Aorta (tissue), 5 donors: ENCODE measurements around the gene TVP23A. TPM values are rescaled to one million over a fixed set of nuclear protein-coding genes. Genes with fewer than 3 reads are reported as not detected.
A peak's percentile ranks its signal among the peaks of the same experiment; 100 is the strongest.
"Not testable (repeated sequence)": the region's sequence is repeated elsewhere in the genome, so short reads cannot be mapped to it uniquely, and the experiment has no call there.

Experiments used
- ATAC-seq: fragments of 200-7000 bp; cut with Tn5 transposase; one replicate; pipeline ENCODE4 v1.9.1; 2022; ENCODE audit warnings: moderate library complexity; ENCODE audit not compliant: low FRiP score
- DNase-seq, 2 donors: peaks; one replicate each; pipeline ENCODE4 v3.0.0-alpha.2; 2020
- H3K27ac ChIP-seq, 2 donors: one replicate each; pipeline ENCODE4 v1.5.1; 2013; ENCODE audit warnings: low read length in 2 of 2, mild to moderate bottlenecking in 2 of 2, moderate library complexity in 2 of 2, control low read depth in 1 of 2, inconsistent platforms in 1 of 2, low read depth in 1 of 2
- H3K27me3 ChIP-seq, 2 donors: one replicate each; pipeline ENCODE4 v1.6.1; 2013; ENCODE audit warnings: control low read depth in 1 of 2, low read length in 1 of 2, mild to moderate bottlenecking in 1 of 2, moderate library complexity in 1 of 2; ENCODE audit not compliant: insufficient read depth in 2 of 2, control insufficient read depth in 1 of 2
- H3K36me3 ChIP-seq, 2 donors: one replicate each; pipeline ENCODE4 v1.6.1; 2013; ENCODE audit warnings: control low read depth in 1 of 2, low read length in 1 of 2, mild to moderate bottlenecking in 1 of 2; ENCODE audit not compliant: insufficient read depth in 2 of 2, control insufficient read depth in 1 of 2
- H3K4me1 ChIP-seq, 2 donors: one replicate each; pipeline ENCODE4 v1.6.1; 2013; ENCODE audit warnings: low read length in 2 of 2, control low read depth in 1 of 2, mild to moderate bottlenecking in 1 of 2, moderate library complexity in 1 of 2; ENCODE audit not compliant: insufficient read depth in 2 of 2, control insufficient read depth in 1 of 2
- H3K4me3 ChIP-seq, 2 donors: one replicate each; pipeline ENCODE4 v1.5.1; 2013; ENCODE audit warnings: low read length in 2 of 2, control low read depth in 1 of 2, mild to moderate bottlenecking in 1 of 2
- H3K9me3 ChIP-seq: one replicate; pipeline ENCODE4 v1.6.1; 2013; ENCODE audit warnings: mild to moderate bottlenecking, low read length; ENCODE audit not compliant: control insufficient read depth
- WGBS, 2 donors: extraction: QIAGEN DNeasy Blood & Tissue Kit; methylation state at CpG; one replicate each; pipeline ENCODE4 v1.1.7; 2013; 5-methylcytosine and 5-hydroxymethylcytosine counted together
- intact Hi-C, 2 donors: fragments of 100-400 bp; cut with DNase I; formaldehyde crosslinking; loops; one replicate each; pipeline versions ENCODE4 v1.14.2 to v1.15.0; 2022
- polyA plus RNA-seq, 2 donors: library from polyadenylated mRNA; stranded (reverse); fragments of 200-250 nt; gene quantifications; one replicate each; pipeline ENCODE4 v1.2.3, GENCODE V29; 2013
- total RNA-seq, 2 donors: library from RNA; stranded (reverse); fragmentation: NEBNext Ultra II Directional; extraction: Animal tissue kit (Norgen Biotek cat#: 25700); gene quantifications; one replicate each; pipeline ENCODE4 v1.2.1, GENCODE V29; 2021
- donor health status: healthy with polysubstance abuse.
- donor health status: Bipolar disorder and iron deficiency.
- donor health status: DM: no; HTN: no; CAD: no.
- donor health status: DM: no; HTN: no; CAD: no.
- donor health status: DM: yes; HTN: yes; CAD: no.

Gene TVP23A
- total and polyA plus RNA-seq, 4 donors = 0.51 to 5.6 (median 0.58) TPM; not detected in 1

DNA sequence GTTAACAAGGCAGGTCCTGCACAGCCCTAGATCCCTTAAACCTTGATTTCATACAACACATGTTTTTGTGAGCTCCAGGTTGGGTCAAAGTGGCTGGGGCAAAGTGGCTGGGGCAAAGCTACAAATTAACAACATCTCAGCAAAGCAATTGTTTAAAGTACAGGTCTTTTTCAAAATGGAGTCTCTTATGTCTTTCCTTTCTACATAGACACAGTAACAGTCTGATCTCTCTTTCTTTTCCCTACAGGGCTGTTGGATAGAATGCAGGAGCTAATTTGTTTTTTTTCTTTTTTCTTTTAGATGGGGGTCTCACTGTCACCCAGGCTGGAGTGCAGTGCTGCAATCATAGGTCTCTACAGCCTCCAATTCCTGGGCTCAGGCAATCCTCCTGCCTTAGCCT lies 11.6 kb upstream of the TVP23A start:
- H3K9me3 ChIP-seq, ATAC-seq, intact Hi-C loops, H3K27me3 ChIP-seq, H3K27ac ChIP-seq, H3K4me1 ChIP-seq, H3K36me3 ChIP-seq, H3K4me3 ChIP-seq: not testable (repeated sequence)
- DNase-seq = peak in 1 of 2 donors; percentile 25

DNA sequence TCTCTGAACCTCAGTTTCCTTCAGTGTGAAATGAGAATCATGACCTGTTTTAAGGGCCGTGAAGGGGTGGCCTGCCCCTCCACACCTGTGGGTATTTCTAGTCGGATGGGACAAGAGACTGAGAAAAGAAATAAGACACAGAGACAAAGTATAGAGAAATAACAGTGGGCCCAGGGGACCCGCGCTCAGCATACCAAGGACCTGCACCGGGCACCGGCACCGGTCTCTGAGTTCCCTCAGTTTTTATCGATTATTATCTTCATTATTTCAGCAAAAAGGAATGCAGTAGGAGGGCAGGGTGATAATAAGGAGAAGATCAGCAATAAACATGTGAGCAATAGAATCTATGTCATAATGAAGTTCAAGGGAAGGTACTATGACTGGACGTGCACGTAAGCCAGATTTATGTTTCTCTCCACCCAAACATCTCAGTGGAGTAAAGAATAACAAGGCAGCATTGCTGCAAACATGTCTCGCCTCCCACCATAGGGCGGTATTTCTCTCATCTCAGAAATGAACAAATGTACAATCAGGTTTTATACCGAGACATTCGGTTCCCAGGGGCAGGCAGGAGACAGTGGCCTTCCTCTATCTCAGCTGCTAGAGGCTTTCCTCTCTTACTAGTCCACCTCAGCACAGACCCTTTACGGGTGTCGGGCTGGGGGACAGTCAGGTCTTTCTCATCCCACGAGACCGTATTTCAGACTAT lies 10.9 kb upstream of the TVP23A start:
- not testable (repeated sequence) for H3K27me3 ChIP-seq, H3K36me3 ChIP-seq, ATAC-seq, H3K4me1 ChIP-seq, H3K9me3 ChIP-seq, H3K4me3 ChIP-seq
- peak; percentile 24 to 33 for DNase-seq
- intact Hi-C loops = loop anchor here (2.0 to 5.0 kb wide), 6 partner anchors 72 to 267 kb away; no protein-coding TSS in a partner anchor
- H3K27ac ChIP-seq = peak overlapping the region in 1 of 2 donors; percentile 58
- 40 to 46% methylated on average over 18 of the region's 18 CpGs for WGBS, 2 donors

DNA sequence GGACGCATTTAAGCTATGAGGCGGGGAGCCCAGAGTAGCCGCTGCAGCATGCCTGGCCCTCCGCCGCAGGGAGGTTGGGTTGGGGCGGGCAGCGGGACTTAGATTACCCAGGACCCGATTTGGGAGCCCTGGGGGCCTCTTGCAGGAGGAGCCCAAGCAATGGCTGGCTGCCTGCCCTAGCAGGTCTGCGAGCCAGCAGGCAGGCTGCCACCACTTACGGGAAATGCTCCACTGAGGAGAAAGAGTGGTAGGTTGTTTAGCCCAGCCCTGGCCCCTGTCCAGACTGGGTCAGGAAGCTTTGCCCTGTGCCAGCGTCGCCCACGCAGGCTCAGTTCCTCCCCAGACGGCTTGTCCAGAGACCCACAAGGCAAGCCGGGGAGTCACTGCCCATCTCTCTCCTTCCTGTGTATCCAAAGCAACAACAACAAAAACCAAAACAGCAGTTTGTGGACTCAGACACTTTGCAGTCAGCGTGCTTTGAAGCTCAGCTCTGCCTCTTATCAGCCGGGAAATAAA lies 10.3 kb upstream of the TVP23A start:
- WGBS, 2 donors = 1 to 2% methylated on average over 17 of the region's 17 CpGs
- peak; percentile 92 for ATAC-seq
- no peaks in the 10 kb centered on the region for H3K27me3 ChIP-seq
- H3K9me3 ChIP-seq = no peaks in the 10 kb centered on the region
- H3K27ac ChIP-seq = peak overlapping the region; percentile 92 to 98
- H3K4me1 ChIP-seq = no peaks in the 10 kb centered on the region
- peak; percentile 97 to 98 for DNase-seq
- H3K4me3 ChIP-seq = no peak overlapping the region
- H3K36me3 ChIP-seq = no peaks in the 10 kb centered on the region
- intact Hi-C loops = loop anchor here (1.0 to 5.0 kb wide), 7 partner anchors 72 to 267 kb away; partner anchors contain the start of gene EMP2 (in 1 of the 2)

DNA sequence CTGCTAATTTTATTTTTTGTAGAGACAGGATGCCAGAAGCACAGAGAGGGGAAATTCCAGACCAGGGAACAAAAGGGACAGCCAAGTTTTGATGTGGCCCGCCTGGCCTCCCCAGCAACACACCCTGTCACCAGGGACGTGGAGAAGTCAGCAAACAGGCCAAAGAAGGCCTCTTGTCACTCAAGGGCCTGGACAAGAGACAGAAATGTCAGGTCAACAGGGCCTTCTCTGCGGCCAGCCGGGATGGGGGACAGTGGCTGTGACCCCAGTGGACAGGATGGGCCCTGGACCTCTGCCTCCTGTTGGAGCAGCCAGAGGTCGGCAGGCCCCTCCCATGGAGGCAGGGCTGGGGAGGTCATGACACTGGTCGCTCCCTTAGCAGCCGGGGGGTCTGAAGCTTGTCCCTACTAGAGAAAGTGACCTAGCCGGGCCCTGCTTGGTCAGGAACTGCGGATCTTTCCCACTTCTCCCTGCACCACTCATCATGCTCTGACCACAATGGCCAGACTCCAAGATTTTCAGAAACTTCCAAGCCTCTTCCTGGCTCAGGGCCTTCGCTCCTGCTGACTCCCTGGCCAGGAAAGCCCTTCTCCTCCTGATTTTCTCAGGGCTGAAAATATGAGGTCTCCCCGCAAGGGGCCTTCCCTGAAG lies 9.2 kb upstream of the TVP23A start:
- Histone ChIP-seq H3K4me3 (no peak overlapping the region), H3K36me3 (no peaks in the 10 kb centered on the region), H3K27ac (peak overlapping the region; percentile 92 to 98), H3K27me3 (no peaks in the 10 kb centered on the region), H3K9me3 (no peaks in the 10 kb centered on the region), H3K4me1 (no peaks in the 10 kb centered on the region)
- ATAC-seq = peak; percentile 89
- WGBS, 2 donors = 2 to 3% methylated on average over 11 of the region's 11 CpGs
- peak; percentile 87 to 90 for DNase-seq
- intact Hi-C loops = loop anchor here (1.0 to 5.0 kb wide), 7 partner anchors 71 to 266 kb away; partner anchors contain the start of gene EMP2 (in 1 of the 2)

DNA sequence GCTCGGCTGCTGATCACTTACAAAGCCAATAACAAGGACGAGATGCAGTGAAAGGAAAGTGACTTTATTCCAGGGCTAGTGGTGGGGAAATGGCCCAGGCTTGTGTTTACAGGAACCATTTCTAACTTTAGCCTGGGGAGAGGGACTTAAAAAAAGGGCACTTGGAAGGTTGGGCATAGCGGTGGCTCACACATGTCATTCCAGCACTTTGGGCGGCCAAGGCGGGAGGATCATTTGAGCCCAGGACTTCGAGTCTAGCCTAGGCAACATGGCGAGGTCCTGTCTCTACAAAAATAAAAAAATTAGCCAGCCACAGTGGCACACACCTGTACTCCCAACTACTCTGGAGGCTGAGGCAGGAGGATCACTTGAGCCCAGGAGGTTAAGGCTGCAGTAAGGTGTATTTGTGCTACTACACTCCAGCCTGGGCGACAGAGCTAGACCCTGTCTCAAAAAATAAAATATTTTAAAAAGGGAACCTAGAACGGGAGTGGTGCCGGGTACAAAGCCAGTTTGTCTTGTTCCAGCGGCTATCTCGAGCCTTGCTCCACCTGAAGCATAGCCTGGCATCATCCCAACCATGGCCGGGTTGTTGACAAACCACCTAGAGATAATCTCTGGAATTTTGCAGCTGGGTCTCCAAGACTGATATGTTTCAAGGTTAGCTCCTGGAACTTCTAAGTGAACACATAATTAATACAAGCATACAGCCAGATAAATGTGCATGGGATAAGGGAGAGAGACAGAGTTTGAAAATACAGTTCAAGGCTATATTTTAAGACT lies 5.7 kb upstream of the TVP23A start:
- H3K36me3 ChIP-seq = no peaks in the 10 kb centered on the region
- intact Hi-C loops = no loop called here
- H3K27ac ChIP-seq = no peak overlapping the region
- H3K9me3 ChIP-seq = no peaks in the 10 kb centered on the region
- WGBS, 2 donors = 82 to 87% methylated on average over 13 of the region's 13 CpGs
- no peak for DNase-seq
- no peaks in the 10 kb centered on the region for H3K27me3 ChIP-seq
- ATAC-seq = no peak
- no peak overlapping the region for H3K4me3 ChIP-seq
- no peaks in the 10 kb centered on the region for H3K4me1 ChIP-seq

DNA sequence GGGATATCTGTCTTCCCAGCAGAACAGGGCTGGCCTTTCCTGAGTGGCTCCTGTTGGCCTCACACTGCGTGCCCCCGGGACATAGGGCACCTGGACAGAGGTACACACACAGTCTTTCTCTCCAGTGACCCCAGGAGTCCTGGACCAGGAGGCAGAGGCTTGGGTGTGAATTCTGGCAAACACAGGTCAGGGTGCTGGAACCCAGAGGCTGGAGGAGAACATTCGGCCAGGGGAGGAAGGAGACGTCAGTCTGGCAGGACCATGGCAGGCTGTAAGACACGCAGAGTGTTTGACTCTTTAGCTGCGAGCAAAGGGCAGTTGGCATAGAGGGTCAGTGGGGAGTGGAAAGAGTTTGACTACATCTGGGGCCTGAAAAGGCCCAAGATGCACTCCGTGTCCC lies 4.1 kb upstream of the TVP23A start:
- H3K27me3 ChIP-seq = no peaks in the 10 kb centered on the region
- intact Hi-C loops = no loop called here
- ATAC-seq (no peak), DNase-seq (no peak)
- no peaks in the 10 kb centered on the region for H3K36me3 ChIP-seq
- H3K4me1 ChIP-seq = no peaks in the 10 kb centered on the region
- H3K27ac ChIP-seq = no peak overlapping the region
- no peak overlapping the region for H3K4me3 ChIP-seq
- no peaks in the 10 kb centered on the region for H3K9me3 ChIP-seq
- 90 to 92% methylated on average over 7 of the region's 7 CpGs for WGBS, 2 donors

DNA sequence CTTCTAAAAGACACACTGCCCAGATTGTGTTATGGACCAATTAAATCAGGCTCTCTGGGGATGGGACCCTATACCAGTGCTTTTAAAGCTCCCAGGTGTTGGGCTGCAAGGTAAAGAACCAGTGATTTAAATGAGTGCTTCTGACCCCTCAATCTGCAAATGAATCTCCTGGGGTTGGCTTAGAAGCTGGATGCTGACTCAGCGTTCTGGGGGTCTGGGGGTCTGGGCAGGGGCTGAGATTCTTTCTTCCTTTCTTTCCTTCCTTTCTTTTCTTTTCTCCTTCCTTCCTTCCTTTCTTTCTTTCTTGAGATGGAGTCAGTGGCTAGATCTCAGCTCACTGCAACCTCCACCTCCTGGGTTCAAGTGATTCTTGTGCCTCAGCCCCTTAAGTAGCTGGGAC lies 2.0 kb upstream of the TVP23A start:
- Histone ChIP-seq H3K4me3 (no peak overlapping the region), H3K9me3 (no peaks in the 10 kb centered on the region), H3K4me1 (no peaks in the 10 kb centered on the region), H3K27me3 (no peaks in the 10 kb centered on the region), H3K27ac (no peak overlapping the region), H3K36me3 (no peaks in the 10 kb centered on the region)
- no peak for ATAC-seq
- DNase-seq = peak in 1 of 2 donors; percentile 4
- 51 to 53% methylated on average over 1 of the region's 1 CpG for WGBS, 2 donors
- intact Hi-C loops = no loop called here

DNA sequence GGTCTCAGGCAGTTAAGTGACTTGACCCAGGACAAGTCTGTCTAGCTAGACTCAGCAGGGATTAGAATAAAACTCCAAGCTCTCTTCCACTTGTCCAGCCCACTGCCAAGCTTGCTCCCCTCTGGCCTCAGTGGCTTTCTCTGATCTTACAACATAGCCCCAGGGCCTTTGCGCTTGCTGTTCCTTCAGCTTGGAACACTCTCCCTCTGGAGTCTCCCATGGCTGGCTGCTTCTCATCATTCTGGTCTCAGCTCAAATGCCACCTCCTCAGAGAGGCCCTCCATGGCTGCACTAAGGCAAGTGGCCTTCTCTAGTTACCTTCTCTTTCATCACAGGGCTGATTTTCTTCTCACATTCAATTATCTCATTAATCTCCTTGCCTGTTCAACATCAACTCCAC lies 1.1 kb downstream of the TVP23A start:
- H3K27ac ChIP-seq = no peak overlapping the region
- intact Hi-C loops = no loop called here
- 100% methylated on average over 1 of the region's 1 CpG for WGBS, 2 donors

More for the DNA sequence above, 1.1 kb downstream of the TVP23A start:
- H3K4me1 ChIP-seq = no peaks in the 10 kb centered on the region
- no peaks in the 10 kb centered on the region for H3K27me3 ChIP-seq
- DNase-seq (peak in 1 of 2 donors; percentile 8), ATAC-seq (no peak)
- H3K9me3 ChIP-seq = no peaks in the 10 kb centered on the region
- no peak overlapping the region for H3K4me3 ChIP-seq
- no peaks in the 10 kb centered on the region for H3K36me3 ChIP-seq
